T-helper 17 cell (primary cell): ENCODE data around the gene NKAIN2. TPM values are rescaled to one million over a fixed set of nuclear protein-coding genes. Genes with fewer than 3 reads are reported as not detected.

Experiments
- ATAC-seq: fragments of 150-1000 bp; cut with Tn5 transposase; 2 replicates; pipeline ENCODE4 v1.10.0; 2021; ENCODE audit warnings: mild to moderate bottlenecking, moderate library complexity
- DNase-seq, 3 donors: peaks; one replicate each; pipeline versions ENCODE4 v3.0.0 to v3.0.0-alpha.2; 2020 to 2021
- H3K9me3 ChIP-seq: one replicate; pipeline ENCODE4 v1.7.0; 2013; ENCODE audit warnings: low read length, mild to moderate bottlenecking; ENCODE audit not compliant: control insufficient read depth, poor library complexity, severe bottlenecking
- H3K27ac Mint-ChIP-seq: one replicate; pipeline ENCODE4 v1.8.0; 2022; ENCODE audit warnings: mild to moderate bottlenecking, moderate library complexity, mixed read lengths
- H3K27me3 Mint-ChIP-seq: one replicate; pipeline ENCODE4 v1.8.0; 2022; ENCODE audit warnings: mixed read lengths
- H3K36me3 Mint-ChIP-seq: one replicate; pipeline ENCODE4 v1.8.0; 2022; ENCODE audit warnings: low read depth, mixed read lengths
- H3K4me1 Mint-ChIP-seq: one replicate; pipeline ENCODE4 v1.8.0; 2022; ENCODE audit warnings: mild to moderate bottlenecking, mixed read lengths
- H3K4me3 Mint-ChIP-seq: one replicate; pipeline ENCODE4 v1.8.0; 2022; ENCODE audit warnings: mild to moderate bottlenecking, moderate library complexity, mixed read lengths
- total RNA-seq, 4 donors: library from RNA in 2 of 4; stranded (reverse) in 2 of 4; gene quantifications; one replicate each; pipeline ENCODE4 v1.2.3 and lab custom pipeline; 2022 to 2026

Gene NKAIN2
- total RNA-seq, 2 donors from 2014 or later = 0.13 TPM; not detected in 1

- ATAC-seq = no peak
- Mint-ChIP-seq H3K27me3 (no peaks in the 10 kb centered on the region), H3K4me1 (no peaks in the 10 kb centered on the region), H3K27ac (no peak overlapping the region), H3K36me3 (no peaks in the 10 kb centered on the region), H3K4me3 (no peak overlapping the region)
- DNase-seq = no peak
- no peaks in the 10 kb centered on the region for H3K9me3 ChIP-seq
Observed at GRCh38 chr6:124738482-124738881, 934.8 kb downstream of the NKAIN2 start.

GRCh38 chr6:124741341-124741740 lies 937.7 kb downstream of the NKAIN2 start:
- Mint-ChIP-seq H3K4me3 (no peak overlapping the region), H3K27ac (no peak overlapping the region), H3K36me3 (no peaks in the 10 kb centered on the region), H3K27me3 (no peaks in the 10 kb centered on the region), H3K4me1 (no peaks in the 10 kb centered on the region)
- no peak for ATAC-seq
- no peak for DNase-seq
- no peaks in the 10 kb centered on the region for H3K9me3 ChIP-seq

- H3K36me3 Mint-ChIP-seq = no peaks in the 10 kb centered on the region
- H3K27ac Mint-ChIP-seq = no peak overlapping the region
- no peaks in the 10 kb centered on the region for H3K27me3 Mint-ChIP-seq
- DNase-seq = no peak
- H3K4me3 Mint-ChIP-seq = no peak overlapping the region
- H3K9me3 ChIP-seq = no peaks in the 10 kb centered on the region
- H3K4me1 Mint-ChIP-seq = no peaks in the 10 kb centered on the region
- ATAC-seq = no peak
Observed at GRCh38 chr6:124742971-124743370, 939.3 kb downstream of the NKAIN2 start.

DNA sequence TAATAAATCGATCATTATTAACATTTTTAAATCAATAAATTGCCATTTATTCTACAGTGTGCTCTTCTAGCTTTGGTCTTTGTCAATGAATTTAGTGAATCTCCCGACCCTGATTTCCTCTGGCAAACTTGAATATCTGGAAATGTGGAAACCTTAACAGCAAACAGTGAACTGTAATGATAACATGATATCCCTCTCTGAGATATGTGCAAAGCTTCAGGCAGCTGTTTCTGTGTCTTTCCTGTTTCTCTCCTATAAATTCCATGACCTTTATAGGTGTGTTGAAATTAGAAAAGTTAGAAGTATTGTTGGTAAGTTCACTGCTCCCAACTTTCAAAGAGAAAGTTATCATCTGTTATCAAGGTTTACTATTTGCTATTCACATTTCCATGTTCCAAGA lies 939.8 kb downstream of the NKAIN2 start:
- Mint-ChIP-seq H3K36me3 (no peaks in the 10 kb centered on the region), H3K4me3 (no peak overlapping the region), H3K27ac (no peak overlapping the region), H3K4me1 (no peaks in the 10 kb centered on the region), H3K27me3 (no peaks in the 10 kb centered on the region)
- no peak for ATAC-seq
- H3K9me3 ChIP-seq = no peaks in the 10 kb centered on the region
- no peak for DNase-seq

GRCh38 chr6:124747349-124747748 lies 943.7 kb downstream of the NKAIN2 start:
- DNase-seq (no peak), ATAC-seq (no peak)
- H3K4me1 Mint-ChIP-seq = no peaks in the 10 kb centered on the region
- no peak overlapping the region for H3K27ac Mint-ChIP-seq
- no peaks in the 10 kb centered on the region for H3K27me3 Mint-ChIP-seq
- H3K9me3 ChIP-seq = no peaks in the 10 kb centered on the region
- no peak overlapping the region for H3K4me3 Mint-ChIP-seq
- H3K36me3 Mint-ChIP-seq = no peaks in the 10 kb centered on the region

- no peaks in the 10 kb centered on the region for H3K4me1 Mint-ChIP-seq
- no peaks in the 10 kb centered on the region for H3K27me3 Mint-ChIP-seq
- no peak for DNase-seq
- H3K36me3 Mint-ChIP-seq = no peaks in the 10 kb centered on the region
- H3K4me3 Mint-ChIP-seq = no peak overlapping the region
- ATAC-seq = no peak
- H3K9me3 ChIP-seq = no peaks in the 10 kb centered on the region
- H3K27ac Mint-ChIP-seq = no peak overlapping the region
Observed at GRCh38 chr6:124748778-124749177, 945.1 kb downstream of the NKAIN2 start.

- DNase-seq (no peak), ATAC-seq (no peak)
- H3K27ac Mint-ChIP-seq = no peak overlapping the region
- no peak overlapping the region for H3K4me3 Mint-ChIP-seq
- H3K36me3 Mint-ChIP-seq = no peaks in the 10 kb centered on the region
- no peaks in the 10 kb centered on the region for H3K4me1 Mint-ChIP-seq
- H3K9me3 ChIP-seq = no peaks in the 10 kb centered on the region
- no peaks in the 10 kb centered on the region for H3K27me3 Mint-ChIP-seq
Observed at GRCh38 chr6:124753001-124753400, 949.3 kb downstream of the NKAIN2 start.

DNA sequence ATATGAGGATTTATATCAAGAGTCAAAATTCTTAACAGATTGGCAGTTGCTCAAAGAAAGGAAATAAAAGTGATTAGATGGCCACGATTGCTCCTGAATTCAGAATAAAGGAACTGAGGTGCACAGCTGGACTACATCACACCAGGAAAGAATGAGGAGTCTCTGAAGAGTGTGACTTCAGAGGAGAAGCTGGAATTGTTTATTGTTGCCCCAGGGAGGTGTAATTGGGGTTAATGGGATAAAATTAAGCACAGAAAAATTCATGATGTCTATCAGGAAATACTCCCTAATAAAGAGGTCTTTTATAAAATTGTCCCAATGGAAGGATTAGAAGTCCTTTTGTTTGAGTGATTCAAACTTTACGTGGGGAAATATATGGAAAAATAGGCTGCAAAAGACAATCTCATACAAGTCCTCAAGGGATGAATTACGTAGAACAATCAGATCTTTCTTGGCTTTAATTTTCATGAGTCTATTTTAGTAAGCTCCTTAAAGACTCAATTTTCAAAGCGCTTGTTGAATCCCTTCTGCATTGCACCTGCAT lies 950.0 kb downstream of the NKAIN2 start:
- no peaks in the 10 kb centered on the region for H3K36me3 Mint-ChIP-seq
- H3K27ac Mint-ChIP-seq = no peak overlapping the region
- ATAC-seq (no peak), DNase-seq (no peak)
- no peaks in the 10 kb centered on the region for H3K27me3 Mint-ChIP-seq
- no peak overlapping the region for H3K4me3 Mint-ChIP-seq
- no peaks in the 10 kb centered on the region for H3K9me3 ChIP-seq
- no peaks in the 10 kb centered on the region for H3K4me1 Mint-ChIP-seq

DNA sequence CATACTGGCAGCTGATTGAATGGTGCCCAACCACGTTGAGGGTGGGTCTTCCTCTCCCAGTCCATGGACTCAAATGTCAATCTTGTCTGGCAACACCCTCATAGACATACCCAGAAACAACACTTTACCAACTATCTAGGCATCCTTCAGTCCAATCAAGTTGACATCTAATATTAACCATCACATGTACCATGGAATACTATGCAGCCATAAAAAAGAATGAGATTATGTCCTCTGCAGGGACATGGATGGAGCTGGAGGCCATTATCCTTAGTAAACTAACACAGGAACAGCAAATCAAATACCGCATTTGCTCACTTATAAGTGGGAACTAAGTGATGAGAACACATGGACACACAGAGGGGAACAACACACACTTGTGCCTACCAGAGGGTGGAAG lies 951.7 kb downstream of the NKAIN2 start:
- Mint-ChIP-seq H3K36me3 (no peaks in the 10 kb centered on the region), H3K27me3 (no peaks in the 10 kb centered on the region), H3K4me3 (no peak overlapping the region), H3K27ac (no peak overlapping the region), H3K4me1 (no peaks in the 10 kb centered on the region)
- DNase-seq (no peak), ATAC-seq (no peak)
- H3K9me3 ChIP-seq = no peaks in the 10 kb centered on the region

DNA sequence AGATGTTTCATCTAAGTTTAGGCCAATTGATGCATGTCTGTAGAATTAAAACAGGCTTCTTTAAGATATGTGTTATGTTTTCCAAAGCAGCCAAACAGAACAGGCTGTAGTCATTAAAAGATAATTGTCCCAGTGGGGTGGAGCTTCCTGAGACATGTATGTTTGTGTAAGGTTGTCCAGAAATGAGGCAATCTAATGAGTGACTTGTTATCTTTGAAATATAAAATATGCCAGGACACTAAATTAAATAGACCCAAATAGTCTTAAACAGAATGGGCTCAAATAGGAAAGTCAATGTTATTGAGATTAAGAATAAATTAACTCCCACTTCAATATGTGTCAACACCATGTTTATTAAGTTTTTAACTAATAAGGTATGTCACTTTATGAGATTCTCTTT lies 953.9 kb downstream of the NKAIN2 start:
- no peaks in the 10 kb centered on the region for H3K9me3 ChIP-seq
- DNase-seq (no peak), ATAC-seq (no peak)
- H3K27ac Mint-ChIP-seq = no peak overlapping the region
- H3K27me3 Mint-ChIP-seq = no peaks in the 10 kb centered on the region
- H3K36me3 Mint-ChIP-seq = no peaks in the 10 kb centered on the region
- no peaks in the 10 kb centered on the region for H3K4me1 Mint-ChIP-seq
- no peak overlapping the region for H3K4me3 Mint-ChIP-seq

GRCh38 chr6:124758663-124759062 lies 955.0 kb downstream of the NKAIN2 start:
- H3K36me3 Mint-ChIP-seq = no peaks in the 10 kb centered on the region

DNA sequence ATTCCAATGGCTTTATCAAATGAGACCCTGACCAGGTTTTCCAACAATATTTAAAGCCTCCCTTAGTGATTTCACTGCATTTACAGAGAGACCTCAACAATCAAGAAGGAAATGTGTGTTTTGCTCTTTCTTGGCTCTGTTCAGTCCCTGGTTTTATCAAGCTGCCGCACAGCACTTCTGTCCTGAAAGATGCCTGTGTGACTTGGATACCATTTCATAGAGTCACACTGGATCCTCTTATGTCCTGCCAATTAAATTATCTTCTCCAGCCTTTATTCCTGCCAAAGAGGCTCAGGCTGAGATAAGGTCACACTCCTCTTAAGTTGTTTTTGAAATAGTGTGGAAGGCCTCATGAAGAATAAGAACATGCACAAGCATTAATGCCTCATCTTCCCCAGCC lies 961.6 kb downstream of the NKAIN2 start:
- ATAC-seq (no peak), DNase-seq (no peak)
- H3K9me3 ChIP-seq = no peaks in the 10 kb centered on the region
- no peaks in the 10 kb centered on the region for H3K36me3 Mint-ChIP-seq
- H3K27ac Mint-ChIP-seq = no peak overlapping the region
- H3K4me1 Mint-ChIP-seq = no peaks in the 10 kb centered on the region
- no peak overlapping the region for H3K4me3 Mint-ChIP-seq
- no peaks in the 10 kb centered on the region for H3K27me3 Mint-ChIP-seq

More at GRCh38 chr6:124758663-124759062, 955.0 kb downstream of the NKAIN2 start:
- no peaks in the 10 kb centered on the region for H3K9me3 ChIP-seq
- ATAC-seq (no peak), DNase-seq (no peak)
- no peaks in the 10 kb centered on the region for H3K4me1 Mint-ChIP-seq
- no peaks in the 10 kb centered on the region for H3K27me3 Mint-ChIP-seq
- H3K4me3 Mint-ChIP-seq = no peak overlapping the region
- H3K27ac Mint-ChIP-seq = no peak overlapping the region

DNA sequence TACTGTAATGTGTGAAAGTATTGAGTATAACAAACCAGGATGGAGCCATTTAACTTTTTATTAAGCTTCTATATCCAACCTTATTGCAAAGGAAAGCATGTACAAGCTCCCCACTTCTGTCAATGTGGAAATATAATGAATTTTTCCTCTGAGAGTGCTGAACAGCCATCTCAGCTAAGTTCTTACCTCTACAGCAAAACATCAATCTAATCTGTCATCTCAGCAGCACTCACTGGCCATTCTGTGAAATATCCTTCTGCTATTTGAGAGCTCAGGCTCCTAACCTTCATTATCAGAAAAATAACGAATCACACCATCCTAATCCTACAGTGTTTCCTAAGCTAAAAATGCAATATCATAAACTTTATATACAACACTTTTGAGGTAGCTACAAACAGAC lies 964.6 kb downstream of the NKAIN2 start:
- H3K9me3 ChIP-seq = no peaks in the 10 kb centered on the region
- Mint-ChIP-seq H3K36me3 (no peaks in the 10 kb centered on the region), H3K4me1 (no peaks in the 10 kb centered on the region), H3K27ac (no peak overlapping the region), H3K27me3 (no peaks in the 10 kb centered on the region), H3K4me3 (no peak overlapping the region)
- ATAC-seq (no peak), DNase-seq (no peak)

DNA sequence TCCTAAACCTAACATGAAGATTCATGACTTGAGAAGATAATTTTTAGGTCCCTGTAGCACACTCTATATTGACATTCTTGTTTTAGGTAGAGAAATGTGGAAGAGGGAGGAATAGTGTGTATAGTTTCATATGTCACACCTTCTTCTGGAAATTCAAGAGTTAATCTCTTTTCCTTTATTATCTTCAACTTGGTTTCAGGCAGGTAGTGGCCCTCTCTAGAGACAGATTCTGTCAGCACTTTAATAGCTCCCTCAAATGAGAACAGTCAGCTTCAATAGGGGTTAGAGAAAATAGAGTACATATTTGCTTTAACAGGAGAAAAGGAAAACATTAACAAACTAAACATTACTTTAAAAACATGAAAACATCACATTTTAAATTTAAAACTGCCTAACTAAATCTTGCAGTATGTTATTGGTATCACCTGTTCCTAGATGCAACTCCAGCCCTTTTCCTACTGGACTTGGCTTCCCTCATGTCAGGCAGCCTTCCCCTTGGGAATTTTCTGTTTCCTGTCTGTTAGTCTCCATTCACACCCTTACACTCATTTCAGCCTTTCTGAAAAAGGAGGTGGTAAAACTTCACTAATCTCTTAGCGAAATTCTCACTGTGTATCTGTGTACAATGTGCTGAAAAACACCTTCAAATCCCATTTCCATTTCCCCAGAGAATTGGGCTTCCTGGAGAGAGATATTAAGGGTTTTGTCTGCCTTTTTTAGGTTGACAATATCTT lies 966.3 kb downstream of the NKAIN2 start:
- no peaks in the 10 kb centered on the region for H3K27me3 Mint-ChIP-seq
- no peak for DNase-seq

More for the DNA sequence above, 966.3 kb downstream of the NKAIN2 start:
- H3K9me3 ChIP-seq = no peaks in the 10 kb centered on the region
- ATAC-seq = no peak
- H3K27ac Mint-ChIP-seq = no peak overlapping the region
- no peak overlapping the region for H3K4me3 Mint-ChIP-seq
- no peaks in the 10 kb centered on the region for H3K36me3 Mint-ChIP-seq
- no peaks in the 10 kb centered on the region for H3K4me1 Mint-ChIP-seq
